K562 (cell line): Measurements from ENCODE around the gene EPHA10. TPM values are rescaled to one million over a fixed set of nuclear protein-coding genes. Genes with fewer than 3 reads are reported as not detected.
A peak's percentile ranks its signal among the peaks of the same experiment; 100 is the strongest.

Experiments used
- ADNP ChIP-seq: fragments of 200-800 bp; sonication (Bioruptor generic); IDR thresholded peaks from 2 replicates; pipeline ENCODE4 v1.6.1; 2016; ENCODE audit warnings: missing genetic modification characterization, missing compliant biosample characterization
- BACH1 ChIP-seq: fragments of 200-800 bp; sonication (Bioruptor generic); IDR thresholded peaks from 2 replicates; pipeline ENCODE4 v1.6.1; 2016; ENCODE audit warnings: missing genetic modification characterization, missing compliant biosample characterization
- CBFA2T3 ChIP-seq: fragments of 450-650 bp; IDR thresholded peaks from 2 replicates; pipeline ENCODE4 v1.6.1; 2017
- CHCHD3 ChIP-seq: fragments of 250-450 bp; sonication (Bioruptor Pico); IDR thresholded peaks from 2 replicates; pipeline ENCODE4 v2.1.2; 2022; ENCODE audit warnings: mild to moderate bottlenecking
- CLOCK ChIP-seq: fragments of 250-450 bp; sonication (Bioruptor Pico); IDR thresholded peaks from 2 replicates; pipeline ENCODE4 v1.4.0; 2020; ENCODE audit warnings: mild to moderate bottlenecking, moderate library complexity, borderline replicate concordance
- ETS2 ChIP-seq: IDR thresholded peaks from 2 replicates; pipeline ENCODE4 v1.6.1; 2016; ENCODE audit warnings: borderline replicate concordance, missing genetic modification characterization, mild to moderate bottlenecking, moderate library complexity, missing compliant biosample characterization; ENCODE audit not compliant: poor library complexity, severe bottlenecking
- GABPA ChIP-seq: fragments of 200-800 bp; sonication (Bioruptor generic); conservative IDR thresholded peaks from 2 replicates; pipeline ENCODE4 v1.6.1; 2016; ENCODE audit warnings: low read depth, missing genetic modification characterization, missing compliant biosample characterization
- MXI1 ChIP-seq: IDR thresholded peaks from 2 replicates; pipeline ENCODE4 v1.6.1; 2011; ENCODE audit warnings: low read depth, mild to moderate bottlenecking, improper control_type of control experiment, low read length
- RERE ChIP-seq: sonication (generic); formaldehyde crosslinking; IDR thresholded peaks from 2 replicates; pipeline ENCODE4 v1.8.0; 2023; ENCODE audit warnings: missing genetic modification reagents, mild to moderate bottlenecking, borderline replicate concordance
- SMC3 ChIP-seq: conservative IDR thresholded peaks from 2 replicates; pipeline ENCODE4 v1.6.1; 2011; ENCODE audit warnings: low read depth, low read length, improper control_type of control experiment; ENCODE audit not compliant: insufficient read depth
- UBTF ChIP-seq, 2 experiments: IDR thresholded peaks; 2 replicates each; pipeline ENCODE4 v1.6.1; 2012; ENCODE audit warnings: improper control_type of control experiment in 2 of 2, low read depth in 2 of 2, low read length in 2 of 2, borderline replicate concordance in 1 of 2
- ZNF197 ChIP-seq: fragments of 200-800 bp; sonication (Bioruptor generic); IDR thresholded peaks from 2 replicates; pipeline ENCODE4 v1.6.1; 2016; ENCODE audit warnings: low read depth, missing genetic modification characterization, missing compliant biosample characterization
- ZNF280B ChIP-seq: fragments of 250-450 bp; sonication (Bioruptor Pico); IDR thresholded peaks from 2 replicates; pipeline ENCODE4 v1.5.1; 2021; ENCODE audit warnings: mild to moderate bottlenecking
- ZNF785 ChIP-seq: fragments of 250-450 bp; sonication (Bioruptor Pico); IDR thresholded peaks from 2 replicates; pipeline ENCODE4 v1.4.0; 2020; ENCODE audit warnings: mild to moderate bottlenecking
- polyA plus RNA-seq, 8 experiments: library from polyadenylated mRNA; depleted of rRNA in 4 of 8; stranded (reverse) in 5 of 8; unstranded in 3 of 8; fragments of >200 nt; fragmentation: Nextera tagmentation in 2 of 8; fragmentation: Illumina TruSeq in 1 of 8; extraction: Ambion mirVana in 2 of 8; extraction: Trizol in 1 of 8; gene quantifications; 2 replicates each; pipeline versions ENCODE4 v1.2.1 to v1.2.3, GENCODE V29; 2011 to 2014; ENCODE audit warnings: inconsistent platforms in 1 of 8, missing spikeins in 1 of 8
- total RNA-seq, 7 experiments: library from RNA; depleted of rRNA in 6 of 7; stranded (reverse); fragments of >200 nt in 6 of 7; fragmentation: Illumina TruSeq in 2 of 7; extraction: Trizol in 2 of 7; gene quantifications; 2 replicates each; pipeline versions ENCODE4 v1.2.1 to v1.2.3, GENCODE V29; 2011 to 2021; ENCODE audit warnings: low replicate concordance in 1 of 7

Gene EPHA10
- total and polyA plus RNA-seq, 9 of the 15 experiments (the other 6 are each of a cell fraction or from before 2014, with no cell fraction given), result 0.03 TPM; not detected in 8

GRCh38 chr1:37795340-37796125 lies 30.6 kb upstream of the EPHA10 start (continued):
- no peak for TF ChIP-seq BACH1 (tag)
- no peak for TF ChIP-seq CLOCK
- no peak for TF ChIP-seq SMC3
- TF ChIP-seq ETS2 (tag), result no peak
- peak; percentile 46; the same call in 1 of the 2 replicates for TF ChIP-seq MXI1
- no peak for TF ChIP-seq RERE (CRISPR knock-in tag)
- TF ChIP-seq CBFA2T3, result no peak
- TF ChIP-seq UBTF (IDR thresholded peaks at IDR 0.05; ENCODE audit: borderline replicate concordance in 1 of 2, low read depth in 2 of 2, low read length in 2 of 2), result peak in 1 of 2 experiments; percentile 31; a peak in 1 of 4 replicates
- no peak for TF ChIP-seq ZNF280B
- TF ChIP-seq GABPA, result peak; percentile 65
- TF ChIP-seq CHCHD3 (CRISPR knock-in tag), result no peak
- TF ChIP-seq ADNP, result no peak
- TF ChIP-seq ZNF197 (CRISPR knock-in tag), result no peak
- no peak for TF ChIP-seq ZNF785 (CRISPR knock-in tag)
